GM12865 (cell line): ENCODE data around the gene EFR3B.
A peak's percentile ranks its signal among the peaks of the same experiment; 100 is the strongest.

Experiments
- DNase-seq: peaks from one replicate; pipeline ENCODE4 v3.0.0; 2010; ENCODE audit warnings: low read depth
- H3K4me3 ChIP-seq: 2 replicates; pipeline ENCODE4 v1.5.1; 2011; ENCODE audit warnings: mild to moderate bottlenecking, low read depth, low read length, control low read depth
- CTCF ChIP-seq: IDR thresholded peaks from 2 replicates; pipeline ENCODE4 v1.5.1; 2011; ENCODE audit warnings: low read length, control low read depth, low read depth, inconsistent platforms; ENCODE audit not compliant: insufficient read depth; ENCODE audit errors: missing control alignments

The EFR3B gene

GRCh38 chr2:25071966-25072365 is 30.1 kb downstream of the EFR3B start:
- no peak overlapping the region for H3K4me3 ChIP-seq
- no peak for DNase-seq
- no peak for TF ChIP-seq CTCF

DNA sequence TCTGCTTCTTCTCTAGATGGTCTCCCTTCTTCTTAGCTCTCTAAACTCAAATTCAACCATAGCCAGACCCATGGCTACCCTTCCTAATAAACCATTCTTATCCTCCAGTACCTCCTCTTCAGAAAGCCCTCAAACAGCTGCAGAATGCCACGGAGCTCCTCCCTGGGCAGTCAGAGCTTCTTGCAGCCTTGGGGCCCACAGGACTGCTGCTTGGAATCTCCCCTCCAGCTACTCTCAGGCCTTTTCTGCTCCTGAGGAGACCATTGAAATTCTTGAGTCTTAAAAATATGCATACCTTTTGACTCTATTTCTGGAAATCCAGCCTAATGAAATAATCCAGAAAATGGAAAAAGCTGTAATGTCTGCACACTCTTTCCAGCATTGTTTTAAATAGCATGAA is 30.7 kb downstream of the EFR3B start:
- no peak for TF ChIP-seq CTCF
- DNase-seq: no peak

GRCh38 chr2:25073025-25073424 is 31.1 kb downstream of the EFR3B start:
- H3K4me3 ChIP-seq: no peak overlapping the region
- no peak for DNase-seq
- no peak for TF ChIP-seq CTCF

More for the DNA sequence above, 30.7 kb downstream of the EFR3B start:
- H3K4me3 ChIP-seq: no peak overlapping the region

- H3K4me3 ChIP-seq: no peak overlapping the region
- no peak for TF ChIP-seq CTCF
- DNase-seq: no peak
These were observed 32.0 kb downstream of the EFR3B start for GRCh38 chr2:25073914-25074313.

- no peak for TF ChIP-seq CTCF
- no peak for DNase-seq
- no peak overlapping the region for H3K4me3 ChIP-seq
These were observed 33.0 kb downstream of the EFR3B start for GRCh38 chr2:25074826-25075225.

DNA sequence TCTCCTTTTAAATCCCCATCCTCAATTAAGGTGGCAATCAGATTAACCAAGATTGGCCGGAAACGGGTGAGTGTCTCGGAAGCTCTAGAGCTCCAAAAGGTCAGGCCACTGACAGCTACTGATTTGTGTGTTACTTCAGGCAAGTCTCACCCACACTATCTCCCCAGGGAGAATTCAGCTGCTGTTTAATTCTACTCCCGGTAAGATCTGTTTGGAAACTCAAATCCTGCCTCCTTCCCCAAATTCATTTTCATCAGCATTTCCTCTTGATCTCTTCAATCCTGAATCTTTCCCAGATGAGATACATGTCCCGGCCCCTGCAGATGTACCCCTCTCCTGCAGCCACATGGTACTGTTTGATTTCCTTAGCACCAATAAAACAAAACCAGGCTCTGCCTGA is 34.9 kb downstream of the EFR3B start:
- H3K4me3 ChIP-seq: no peak overlapping the region
- TF ChIP-seq CTCF: no peak
- DNase-seq: peak; percentile 18

DNA sequence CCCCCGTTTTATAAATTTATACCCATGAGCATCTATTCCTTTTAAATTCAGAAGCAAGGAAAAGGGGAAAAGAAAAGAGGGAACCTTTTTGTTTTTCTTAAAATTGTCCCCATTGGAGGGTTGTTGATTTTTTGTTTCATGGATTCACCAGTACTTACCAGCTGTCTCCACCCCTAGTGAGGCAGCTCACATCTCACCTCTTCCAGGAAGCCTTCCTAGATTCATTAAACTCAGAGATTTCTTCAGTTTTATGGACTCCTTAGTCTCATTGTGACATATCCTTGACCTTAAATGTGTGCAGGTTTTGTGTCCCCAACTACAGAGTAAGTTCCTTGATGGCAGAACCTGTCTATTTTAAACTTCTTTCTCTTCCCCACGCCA is 35.9 kb downstream of the EFR3B start:
- TF ChIP-seq CTCF: no peak
- no peak overlapping the region for H3K4me3 ChIP-seq
- DNase-seq: no peak
